Measurements from ENCODE around the gene CRELD2.

- TF ChIP-seq POLR2AphosphoS5 (IDR thresholded peaks at IDR 0.05) (no peak), CTCF (IDR thresholded peaks at IDR 0.05; ENCODE audit: poor library complexity, severe bottlenecking) (no peak), TAF1 (IDR thresholded peaks at IDR 0.05; ENCODE audit: low read depth) (no peak), REST (IDR thresholded peaks at IDR 0.05; ENCODE audit: borderline replicate concordance) (no peak), MXI1 (conservative IDR thresholded peaks at IDR 0.05; ENCODE audit: poor library complexity, severe bottlenecking) (no peak), EP300 (conservative IDR thresholded peaks at IDR 0.05; ENCODE audit: poor library complexity, severe bottlenecking) (no peak)
Observed at GRCh38 chr22:49927483-49928184, 9.2 kb downstream of the CRELD2 start.

Measured in neural cell (in vitro differentiated cells).